Right cardiac atrium (tissue), 5 donors: ENCODE data around the gene ZMYM2. TPM values are rescaled to one million over a fixed set of nuclear protein-coding genes. Genes with fewer than 3 reads are reported as not detected.
"Not testable (repeated sequence)": the region's sequence is repeated elsewhere in the genome, so short reads cannot be mapped to it uniquely, and the experiment has no call there.

ENCODE experiments used
- ATAC-seq, 2 donors: fragments of 200-7000 bp; cut with Tn5 transposase; one replicate each; pipeline versions ENCODE4 v1.8.0 to v1.9.1; 2020; ENCODE audit warnings: moderate library complexity in 2 of 2, mild to moderate bottlenecking in 1 of 2
- DNase-seq, 3 donors: peaks; one replicate each; pipeline ENCODE4 v3.0.0-alpha.2; 2020
- H3K27ac ChIP-seq: one replicate; pipeline ENCODE4 v1.5.1; 2013; ENCODE audit warnings: mild to moderate bottlenecking, low read length, control low read depth, moderate library complexity
- H3K27me3 ChIP-seq: one replicate; pipeline ENCODE4 v1.6.1; 2013; ENCODE audit not compliant: control insufficient read depth, insufficient read depth
- H3K4me1 ChIP-seq: one replicate; pipeline ENCODE4 v1.6.1; 2013; ENCODE audit warnings: low read length; ENCODE audit not compliant: control insufficient read depth, insufficient read depth
- H3K4me3 ChIP-seq: one replicate; pipeline ENCODE4 v1.5.1; 2013; ENCODE audit warnings: low read length, control low read depth
- H3K9me3 ChIP-seq: one replicate; pipeline ENCODE4 v1.6.1; 2013; ENCODE audit warnings: low read length; ENCODE audit not compliant: control insufficient read depth
- WGBS: extraction: QIAGEN DNeasy Blood & Tissue Kit; methylation state at CpG from one replicate; pipeline ENCODE4 v1.1.7; 2013; 5-methylcytosine and 5-hydroxymethylcytosine counted together
- intact Hi-C, 4 donors: fragments of 100-400 bp; cut with DNase I; formaldehyde crosslinking; loops; one replicate each; pipeline versions ENCODE4 v1.11.0 to v1.14.0; 2022 to 2023
- polyA plus RNA-seq: library from polyadenylated mRNA; stranded (reverse); fragments of 200-250 nt; gene quantifications from one replicate; pipeline ENCODE4 v1.2.3, GENCODE V29; 2013
- total RNA-seq, 4 donors: library from RNA; stranded (reverse); fragmentation: NEBNext Ultra II Directional; extraction: Animal tissue kit (Norgen Biotek cat#: 25700); gene quantifications; one replicate each; pipeline ENCODE4 v1.2.1, GENCODE V29; 2021
- donor health status: healthy with polysubstance abuse.
- donor health status: DM: no; HTN: yes; CAD: no.
- donor health status: DM: no; HTN: no; CAD: no.
- donor health status: DM: no; HTN: yes; CAD: no; lungs with severe emphysema.
- donor health status: DM: yes; HTN: yes; CAD: no.

Gene ZMYM2
- total and polyA plus RNA-seq, 5 donors: 17.2 to 71.4 (median 56.3) TPM

- peak overlapping the region; percentile 95 for H3K4me3 ChIP-seq
- H3K9me3 ChIP-seq: no peaks in the 10 kb centered on the region
- H3K27ac ChIP-seq: peak overlapping the region; percentile 99
- DNase-seq (peak; percentile 66 to 88 (median 82)), ATAC-seq (peak; percentile 2 to 5)
- intact Hi-C loops: loop anchor here in 1 of 4 donors (5.0 kb wide), 1 partner anchor 97 kb away; the partner anchor contains the start of gene ZMYM5
- WGBS: under 1% methylated on average over 59 of the region's 61 CpGs
- H3K27me3 ChIP-seq: no peaks in the 10 kb centered on the region
- H3K4me1 ChIP-seq: no peaks in the 10 kb centered on the region
These were observed 759 bp downstream of the ZMYM2 start for GRCh38 chr13:19959141-19959830.

GRCh38 chr13:19959831-19960652 lies 1.5 kb downstream of the ZMYM2 start:
- H3K27ac ChIP-seq: peak overlapping the region; percentile 99
- peak; percentile 84 to 92 (median 90) for DNase-seq
- H3K4me1 ChIP-seq: no peaks in the 10 kb centered on the region
- peak; percentile 49 to 59 for ATAC-seq
- no peaks in the 10 kb centered on the region for H3K9me3 ChIP-seq
- peak overlapping the region; percentile 95 for H3K4me3 ChIP-seq
- WGBS: 2% methylated on average over 13 of the region's 13 CpGs
- H3K27me3 ChIP-seq: no peaks in the 10 kb centered on the region
- intact Hi-C loops: loop anchor here in 1 of 4 donors (5.0 kb wide), 1 partner anchor 98 kb away; the partner anchor contains the start of gene ZMYM5

- Histone ChIP-seq H3K4me3 (peak overlapping the region; percentile 95), H3K27me3 (no peaks in the 10 kb centered on the region), H3K9me3 (no peaks in the 10 kb centered on the region), H3K4me1 (no peaks in the 10 kb centered on the region), H3K27ac (no peak overlapping the region)
- intact Hi-C loops: no loop called here
- 65% methylated on average over 2 of the region's 2 CpGs for WGBS
- ATAC-seq: no peak
- no peak for DNase-seq
These were observed 2.1 kb downstream of the ZMYM2 start for GRCh38 chr13:19960653-19960976.

- no peaks in the 10 kb centered on the region for H3K27me3 ChIP-seq
- ATAC-seq (no peak), DNase-seq (no peak)
- intact Hi-C loops: no loop called here
- no peaks in the 10 kb centered on the region for H3K9me3 ChIP-seq
- H3K4me1 ChIP-seq: no peaks in the 10 kb centered on the region
- H3K4me3 ChIP-seq: no peak overlapping the region
- no peak overlapping the region for H3K27ac ChIP-seq
- WGBS: 48% methylated on average over 4 of the region's 4 CpGs
These were observed 3.0 kb downstream of the ZMYM2 start for GRCh38 chr13:19961489-19961888.

- no peak for DNase-seq
- intact Hi-C loops: no loop called here
- no peak overlapping the region for H3K27ac ChIP-seq
- no peaks in the 10 kb centered on the region for H3K4me1 ChIP-seq
- no peak for ATAC-seq
- H3K27me3 ChIP-seq: no peaks in the 10 kb centered on the region
- no peaks in the 10 kb centered on the region for H3K9me3 ChIP-seq
- H3K4me3 ChIP-seq: no peak overlapping the region
These were observed 3.4 kb downstream of the ZMYM2 start for GRCh38 chr13:19961924-19962323.

GRCh38 chr13:19962894-19963293 lies 4.4 kb downstream of the ZMYM2 start:
- H3K27me3 ChIP-seq: no peaks in the 10 kb centered on the region
- no peaks in the 10 kb centered on the region for H3K4me1 ChIP-seq
- intact Hi-C loops: no loop called here
- no peak for DNase-seq
- H3K9me3 ChIP-seq: no peaks in the 10 kb centered on the region
- H3K4me3 ChIP-seq: no peak overlapping the region
- 71% methylated on average over 10 of the region's 10 CpGs for WGBS
- ATAC-seq: no peak
- no peak overlapping the region for H3K27ac ChIP-seq

- Histone ChIP-seq H3K27ac (no peak overlapping the region), H3K9me3 (no peaks in the 10 kb centered on the region), H3K27me3 (no peaks in the 10 kb centered on the region), H3K4me3 (no peak overlapping the region), H3K4me1 (no peaks in the 10 kb centered on the region)
- DNase-seq (no peak), ATAC-seq (no peak)
- intact Hi-C loops: no loop called here
- 87% methylated on average over 3 of the region's 3 CpGs for WGBS
These were observed 9.1 kb downstream of the ZMYM2 start for GRCh38 chr13:19967621-19968020.

GRCh38 chr13:19974498-19975009 lies 16.0 kb downstream of the ZMYM2 start:
- DNase-seq, H3K4me1 ChIP-seq, H3K4me3 ChIP-seq, H3K27ac ChIP-seq, intact Hi-C loops, ATAC-seq, H3K9me3 ChIP-seq, H3K27me3 ChIP-seq: not testable (repeated sequence)
- 76% methylated on average over 7 of the region's 7 CpGs for WGBS

- no peaks in the 10 kb centered on the region for H3K27me3 ChIP-seq
- no peak overlapping the region for H3K4me3 ChIP-seq
- H3K9me3 ChIP-seq: no peaks in the 10 kb centered on the region
- WGBS: 97% methylated on average over 4 of the region's 4 CpGs
- no peaks in the 10 kb centered on the region for H3K4me1 ChIP-seq
- H3K27ac ChIP-seq: no peak overlapping the region
- ATAC-seq (no peak), DNase-seq (no peak)
- intact Hi-C loops: no loop called here
These were observed 20.4 kb downstream of the ZMYM2 start for GRCh38 chr13:19978831-19979437.

GRCh38 chr13:19981685-19982238 lies 23.2 kb downstream of the ZMYM2 start:
- Histone ChIP-seq H3K4me1 (peaks cover 3% of the 10 kb centered on the region), H3K9me3 (no peaks in the 10 kb centered on the region), H3K4me3 (no peak overlapping the region), H3K27ac (no peak overlapping the region), H3K27me3 (no peaks in the 10 kb centered on the region)
- DNase-seq (no peak), ATAC-seq (no peak)
- WGBS: 73% methylated on average over 3 of the region's 3 CpGs
- intact Hi-C loops: no loop called here
